K562 (cell line): ENCODE results near the gene OXSM. TPM values are rescaled to one million over a fixed set of nuclear protein-coding genes. Genes with fewer than 3 reads are reported as not detected.

Experiments used
- ATAC-seq: fragments of 200-7000 bp; cut with Tn5 transposase; 3 replicates; pipeline ENCODE4 v1.9.1; 2020; ENCODE audit warnings: moderate library complexity
- BruUV-seq: library from RNA; stranded (reverse); fragments of 400-500 nt; replicated peaks from 2 replicates; lab custom pipeline; 2021; lab: Mats Ljungman, UMichigan
- CTCF ChIA-PET: fragments of 300-600 bp; formaldehyde crosslinking; extraction: SDS; loops from one replicate; lab custom pipeline; 2021; ENCODE audit warnings: low intra/inter-chr PET ratio; lab: Yijun Ruan, JAX
- POLR2A ChIA-PET: fragments of 300-600, 350-650 bp; sonication (Branson Sonifier 250); formaldehyde crosslinking; extraction: SDS; loops from one replicate; lab custom pipeline; 2021; ENCODE audit warnings: antibody characterized with exemption, inconsistent platforms; lab: Yijun Ruan, JAX
- DNase-seq, 4 experiments: peaks; one replicate each; pipeline versions ENCODE4 v3.0.0 to v3.0.0-alpha.2; 2011 to 2018; ENCODE audit warnings: low spot score in 3 of 4, mixed read lengths in 3 of 4; ENCODE audit errors: extremely low read depth in 1 of 4
- FAIRE-seq: peaks from 2 replicates; lab custom pipeline; 2011; peaks lifted over from hg19 to GRCh38; lab: Jason Lieb, UNC
- H2AFZ ChIP-seq: 2 replicates; pipeline ENCODE4 v1.6.0; 2011; ENCODE audit warnings: low read depth, low read length, control low read depth, inconsistent platforms
- H3K27ac ChIP-seq: fragments of 200-600 bp; 3 replicates; pipeline ENCODE4 v1.8.0; 2011; ENCODE audit warnings: low read depth, mild to moderate bottlenecking, control low read depth, inconsistent platforms, low read length, moderate library complexity, mixed read lengths; ENCODE audit errors: extremely low read depth
- H3K27me3 ChIP-seq, 2 experiments: fragments of 300-600 bp in 1 of 2; 2 replicates in 1 of 2; 3 replicates in 1 of 2; pipeline versions ENCODE4 v1.6.0 to v1.8.0; 2011; ENCODE audit warnings: inconsistent platforms in 2 of 2, low read length in 2 of 2, mild to moderate bottlenecking in 1 of 2, mixed read lengths in 1 of 2, moderate library complexity in 1 of 2; ENCODE audit not compliant: control insufficient read depth in 2 of 2, insufficient read depth in 2 of 2
- H3K36me3 ChIP-seq: fragments of 300-600 bp; 3 replicates; pipeline ENCODE4 v1.8.0; 2011; ENCODE audit warnings: mild to moderate bottlenecking, low read length, inconsistent platforms; ENCODE audit not compliant: control insufficient read depth, insufficient read depth
- H3K4me1 ChIP-seq, 2 experiments: fragments of 200-600 bp in 1 of 2; replicated peaks in 1 of 2; 2 replicates in 1 of 2; 3 replicates in 1 of 2; pipeline versions ENCODE4 v1.5.1 to v1.8.0; 2011; ENCODE audit warnings: inconsistent platforms in 2 of 2, low read length in 2 of 2, mild to moderate bottlenecking in 1 of 2, mixed read lengths in 1 of 2, moderate library complexity in 1 of 2; ENCODE audit not compliant: control insufficient read depth in 2 of 2, insufficient read depth in 2 of 2
- H3K4me2 ChIP-seq: 2 replicates; pipeline ENCODE4 v1.6.1; 2011; ENCODE audit warnings: low read length, control low read depth, inconsistent platforms, mixed read lengths; ENCODE audit not compliant: insufficient read depth
- H3K4me3 ChIP-seq: fragments of 200-600 bp; sonication (generic), shearing (Covaris generic); 2 replicates; pipeline ENCODE4 v1.5.1; 2016; ENCODE audit warnings: control low read depth, inconsistent platforms
- H3K79me2 ChIP-seq: fragments of 200-600 bp; 3 replicates; pipeline ENCODE4 v1.8.0; 2011; ENCODE audit warnings: low read length, inconsistent platforms; ENCODE audit not compliant: control insufficient read depth, insufficient read depth
- H3K9ac ChIP-seq, 2 experiments: 2 replicates each; pipeline versions ENCODE4 v1.6.0 to v1.6.1; 2011; ENCODE audit warnings: low read depth in 2 of 2, low read length in 2 of 2, control low read depth in 1 of 2, inconsistent platforms in 1 of 2, mild to moderate bottlenecking in 1 of 2, mixed read lengths in 1 of 2; ENCODE audit not compliant: insufficient read depth in 1 of 2
- H3K9me1 ChIP-seq: one replicate; pipeline ENCODE4 v1.6.0; 2011; ENCODE audit warnings: inconsistent platforms, mild to moderate bottlenecking, low read length, moderate library complexity; ENCODE audit not compliant: control insufficient read depth, insufficient read depth
- H3K9me3 ChIP-seq: replicated peaks from 2 replicates; pipeline ENCODE4 v1.5.1; 2011; ENCODE audit warnings: low read depth, low read length, inconsistent platforms; ENCODE audit not compliant: control insufficient read depth, insufficient read depth
- H4K20me1 ChIP-seq: replicated peaks from 2 replicates; pipeline ENCODE4 v1.6.1; 2011; ENCODE audit warnings: low read length, inconsistent platforms, mixed read lengths; ENCODE audit not compliant: control insufficient read depth, insufficient read depth
- BCOR ChIP-seq: fragments of 450-650 bp; IDR thresholded peaks from 2 replicates; pipeline ENCODE4 v1.6.1; 2016
- CHD1 ChIP-seq: fragments of 200-600 bp; sonication (generic); IDR thresholded peaks from one replicate; pipeline ENCODE4 v1.6.1; 2012; ENCODE audit warnings: mild to moderate bottlenecking, moderate library complexity, low read length, inconsistent platforms
- DMBX1 ChIP-seq: fragments of 250-450 bp; sonication (Bioruptor Pico); IDR thresholded peaks from 2 replicates; pipeline ENCODE4 v1.8.0; 2022; ENCODE audit warnings: inconsistent platforms, mild to moderate bottlenecking, moderate library complexity, borderline replicate concordance
- KAT7 ChIP-seq: sonication (generic); formaldehyde crosslinking; IDR thresholded peaks from 2 replicates; pipeline ENCODE4 v1.8.0; 2022; ENCODE audit warnings: missing genetic modification reagents, mild to moderate bottlenecking, borderline replicate concordance
- KLF16 ChIP-seq: IDR thresholded peaks from 2 replicates; pipeline ENCODE4 v1.6.1; 2016; ENCODE audit warnings: antibody characterized with exemption
- PBX2 ChIP-seq, 2 experiments: IDR thresholded peaks in 1 of 2; conservative IDR thresholded peaks in 1 of 2; 2 replicates each; pipeline ENCODE4 v1.6.1; 2016; ENCODE audit warnings: low read depth in 2 of 2, mild to moderate bottlenecking in 1 of 2, missing compliant biosample characterization in 1 of 2, missing genetic modification characterization in 1 of 2, moderate library complexity in 1 of 2
- SNRNP70 ChIP-seq: fragments of 200-400 bp; formaldehyde crosslinking; optimal IDR thresholded peaks from 2 replicates; pipeline ENCODE3; 2017; ENCODE audit warnings: low read depth, low read length
- ZNF175 ChIP-seq: fragments of 200-800 bp; sonication (Bioruptor generic); IDR thresholded peaks from 2 replicates; pipeline ENCODE4 v1.6.1; 2016; ENCODE audit warnings: low read depth, mild to moderate bottlenecking, missing genetic modification characterization, missing compliant biosample characterization
- ZNF263 ChIP-seq: sonication (generic); formaldehyde crosslinking; IDR thresholded peaks from 2 replicates; pipeline ENCODE4 v1.8.0; 2022; ENCODE audit warnings: mild to moderate bottlenecking, missing genetic modification reagents, borderline replicate concordance
- ZNF512 ChIP-seq: IDR thresholded peaks from 2 replicates; pipeline ENCODE4 v1.6.1; 2016; ENCODE audit warnings: missing genetic modification characterization, missing compliant biosample characterization
- WGBS: fragments of 100-300 bp; shearing (Covaris generic); methylation state at CpG from one replicate; pipeline ENCODE4 v1.1.6; 2016; ENCODE audit warnings: low coverage, mixed read lengths; ENCODE audit not compliant: insufficient coverage; ENCODE audit errors: missing lambda C conversion rate; 5-methylcytosine and 5-hydroxymethylcytosine counted together
- in situ Hi-C: fragments of 300-500 bp; cut with MboI; formaldehyde crosslinking; loops from 4 replicates; pipeline ENCODE4 v1.15.0; 2018; ENCODE audit warnings: inconsistent platforms, mixed read lengths
- intact Hi-C: fragments of 100-400 bp; cut with micrococcal nuclease; formaldehyde crosslinking; loops from 2 replicates; pipeline ENCODE4 v1.14.2; 2022
- polyA plus RNA-seq, 8 experiments: library from polyadenylated mRNA; depleted of rRNA in 4 of 8; stranded (reverse) in 5 of 8; unstranded in 3 of 8; fragments of >200 nt; fragmentation: Nextera tagmentation in 2 of 8; fragmentation: Illumina TruSeq in 1 of 8; extraction: Ambion mirVana in 2 of 8; extraction: Trizol in 1 of 8; gene quantifications; 2 replicates each; pipeline versions ENCODE4 v1.2.1 to v1.2.3, GENCODE V29; 2011 to 2014; ENCODE audit warnings: inconsistent platforms in 1 of 8, missing spikeins in 1 of 8
- total RNA-seq, 7 experiments: library from RNA; depleted of rRNA in 6 of 7; stranded (reverse); fragments of >200 nt in 6 of 7; fragmentation: Illumina TruSeq in 2 of 7; extraction: Trizol in 2 of 7; gene quantifications; 2 replicates each; pipeline versions ENCODE4 v1.2.1 to v1.2.3, GENCODE V29; 2011 to 2021; ENCODE audit warnings: low replicate concordance in 1 of 7

The OXSM gene
- total and polyA plus RNA-seq, 9 of the 15 experiments (the other 6 are each of a cell fraction or from before 2014, with no cell fraction given), result 24.0 to 107 (median 34.0) TPM

- no peaks in the 10 kb centered on the region for H3K9me1 ChIP-seq
- no peaks in the 10 kb centered on the region for H4K20me1 ChIP-seq
- H3K36me3 ChIP-seq, result peaks cover 29% of the 10 kb centered on the region
- intact Hi-C loops, result loop anchor here (2.0 kb wide), 2 partner anchors 124 to 140 kb away; partner anchors contain the start of gene TOP2B
- peak overlapping the region; percentile 54 for H3K4me3 ChIP-seq
- H3K27me3 ChIP-seq, result no peaks in the 10 kb centered on the region
- peaks cover 0 to 38% of the 10 kb centered on the region in 2 experiments; a peak in 2 of 5 replicates for H3K4me1 ChIP-seq
- no peaks in the 10 kb centered on the region for H3K9me3 ChIP-seq
- POLR2A ChIA-PET, result interaction anchor here (0.7 to 2.1 kb wide), 5 partner anchors 9 to 193 kb away, joined by 3 to 10 read pairs (median 3); no protein-coding TSS in a partner anchor
- H2AFZ ChIP-seq, result peak overlapping the region; percentile 94
- TSS peak; percentile 71 for BruUV-seq
- peak overlapping the region; percentile 90 for H3K27ac ChIP-seq
- ATAC-seq (no peak), FAIRE-seq (no peak), DNase-seq (no peak)
- H3K79me2 ChIP-seq, result peaks cover 73% of the 10 kb centered on the region
- CTCF ChIA-PET, result no interaction called here
- H3K9ac ChIP-seq, result peak overlapping the region in 1 of 2 experiments; percentile 91; a peak in 2 of 4 replicates
- H3K4me2 ChIP-seq, result peak overlapping the region; percentile 95
- in situ Hi-C loops, result no loop called here
- 0% methylated on average over 2 of the region's 2 CpGs for WGBS
- TF ChIP-seq PBX2 (CRISPR knock-in tag; IDR thresholded peaks at IDR 0.05; ENCODE audit: low read depth), result no peak
- no peak for TF ChIP-seq PBX2 (tag; conservative IDR thresholded peaks at IDR 0.05; ENCODE audit: low read depth)
- TF ChIP-seq BCOR, result no peak
- TF ChIP-seq SNRNP70, result no peak
- TF ChIP-seq CHD1, result peak; percentile 11
- no peak for TF ChIP-seq KLF16
- TF ChIP-seq KAT7 (CRISPR knock-in tag), result no peak
- TF ChIP-seq ZNF512 (tag), result peak; percentile 69
- no peak for TF ChIP-seq DMBX1 (CRISPR knock-in tag)
- TF ChIP-seq ZNF263 (CRISPR knock-in tag), result 0 out of 2 replicates have a peak, but pooled peaks have one; percentile 5
- 0 out of 2 replicates have a peak, but pooled peaks have one; percentile 27 for TF ChIP-seq ZNF175 (CRISPR knock-in tag)
Observed at GRCh38 chr3:25789209-25789595, 688 bp upstream of the OXSM start.
